BJ (cell line): ENCODE results near the gene NBEAL1. TPM values are rescaled to one million over a fixed set of nuclear protein-coding genes. Genes with fewer than 3 reads are reported as not detected.

ENCODE experiments used
- CTCF ChIA-PET: fragments of 350-600 bp; formaldehyde crosslinking; extraction: SDS; loops from one replicate; lab custom pipeline; 2021; ENCODE audit warnings: antibody characterized with exemption, inconsistent platforms; lab: Yijun Ruan, JAX
- POLR2A ChIA-PET: fragments of 300-600 bp; sonication (Branson Sonifier 250); formaldehyde crosslinking; extraction: SDS; loops from one replicate; lab custom pipeline; 2021; ENCODE audit warnings: antibody characterized with exemption; lab: Charles Lee
- DNase-seq: peaks from one replicate; pipeline ENCODE4 v3.0.0-alpha.2; 2011; ENCODE audit warnings: low read depth
- H3K27me3 ChIP-seq: 2 replicates; pipeline ENCODE4 v1.6.0; 2011; ENCODE audit warnings: low read length; ENCODE audit not compliant: control insufficient read depth, insufficient read depth
- H3K36me3 ChIP-seq: 2 replicates; pipeline ENCODE4 v1.5.1; 2011; ENCODE audit warnings: low read length; ENCODE audit not compliant: control insufficient read depth, insufficient read depth
- H3K4me3 ChIP-seq: 2 replicates; pipeline ENCODE4 v1.5.1; 2011; ENCODE audit warnings: low read depth, mild to moderate bottlenecking, control low read depth, low read length
- polyA plus RNA-seq: library from polyadenylated mRNA; depleted of rRNA; stranded (reverse); fragments of >200 nt; gene quantifications from 2 replicates; pipeline ENCODE4 v1.2.3, GENCODE V29; 2011
- TF ChIP-seq, protein P1 (sequence below): IDR thresholded peaks from 2 replicates; pipeline ENCODE4 v1.5.1; 2011; ENCODE audit warnings: low read depth, mild to moderate bottlenecking, control low read depth, inconsistent platforms, low read length, moderate library complexity; ENCODE audit not compliant: insufficient read depth

The NBEAL1 gene
- polyA plus RNA-seq, 1 experiment = 5.9 TPM

- Histone ChIP-seq H3K27me3 (no peaks in the 10 kb centered on the region), H3K4me3 (no peak overlapping the region), H3K36me3 (peaks cover 4% of the 10 kb centered on the region)
- POLR2A ChIA-PET = no interaction called here
- TF ChIP-seq, protein P1, sequence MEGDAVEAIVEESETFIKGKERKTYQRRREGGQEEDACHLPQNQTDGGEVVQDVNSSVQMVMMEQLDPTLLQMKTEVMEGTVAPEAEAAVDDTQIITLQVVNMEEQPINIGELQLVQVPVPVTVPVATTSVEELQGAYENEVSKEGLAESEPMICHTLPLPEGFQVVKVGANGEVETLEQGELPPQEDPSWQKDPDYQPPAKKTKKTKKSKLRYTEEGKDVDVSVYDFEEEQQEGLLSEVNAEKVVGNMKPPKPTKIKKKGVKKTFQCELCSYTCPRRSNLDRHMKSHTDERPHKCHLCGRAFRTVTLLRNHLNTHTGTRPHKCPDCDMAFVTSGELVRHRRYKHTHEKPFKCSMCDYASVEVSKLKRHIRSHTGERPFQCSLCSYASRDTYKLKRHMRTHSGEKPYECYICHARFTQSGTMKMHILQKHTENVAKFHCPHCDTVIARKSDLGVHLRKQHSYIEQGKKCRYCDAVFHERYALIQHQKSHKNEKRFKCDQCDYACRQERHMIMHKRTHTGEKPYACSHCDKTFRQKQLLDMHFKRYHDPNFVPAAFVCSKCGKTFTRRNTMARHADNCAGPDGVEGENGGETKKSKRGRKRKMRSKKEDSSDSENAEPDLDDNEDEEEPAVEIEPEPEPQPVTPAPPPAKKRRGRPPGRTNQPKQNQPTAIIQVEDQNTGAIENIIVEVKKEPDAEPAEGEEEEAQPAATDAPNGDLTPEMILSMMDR = no peak
- DNase-seq = no peak
- CTCF ChIA-PET = no interaction called here
These were observed 56.0 kb downstream of the NBEAL1 start for GRCh38 chr2:203070701-203071100.

- CTCF ChIA-PET = no interaction called here
- TF ChIP-seq, protein P1 = no peak
- Histone ChIP-seq H3K4me3 (no peak overlapping the region), H3K36me3 (peaks cover 4% of the 10 kb centered on the region), H3K27me3 (no peaks in the 10 kb centered on the region)
- no peak for DNase-seq
- POLR2A ChIA-PET = no interaction called here
These were observed 56.5 kb downstream of the NBEAL1 start for GRCh38 chr2:203071148-203071547.

DNA sequence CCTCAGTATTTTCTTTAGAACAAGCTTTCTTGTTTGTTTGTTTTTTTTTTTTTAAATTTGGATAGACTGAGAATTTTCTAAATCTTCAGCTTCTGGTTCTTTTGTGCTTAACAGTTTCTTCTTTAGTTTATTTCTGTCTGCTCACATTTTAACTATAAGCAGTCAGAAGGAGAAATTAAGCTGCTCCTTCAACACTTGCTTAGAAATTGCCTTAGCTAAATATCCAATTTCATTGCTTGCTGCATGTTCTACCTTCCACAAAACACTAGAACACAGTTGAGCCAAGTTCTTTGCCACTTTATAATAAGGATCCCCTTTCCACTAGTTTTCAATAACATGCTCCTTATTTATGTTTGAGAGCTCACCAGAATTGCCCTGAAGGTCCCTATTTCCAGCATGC is 57.7 kb downstream of the NBEAL1 start:
- Histone ChIP-seq H3K36me3 (peaks cover 4% of the 10 kb centered on the region), H3K4me3 (no peak overlapping the region), H3K27me3 (no peaks in the 10 kb centered on the region)
- ChIA-PET CTCF (interaction anchor here (1.2 kb wide), 1 partner anchor 11 kb away, joined by 5 read pairs; no protein-coding TSS in a partner anchor), POLR2A (no interaction called here)
- TF ChIP-seq, protein P1 = no peak
- DNase-seq = no peak

DNA sequence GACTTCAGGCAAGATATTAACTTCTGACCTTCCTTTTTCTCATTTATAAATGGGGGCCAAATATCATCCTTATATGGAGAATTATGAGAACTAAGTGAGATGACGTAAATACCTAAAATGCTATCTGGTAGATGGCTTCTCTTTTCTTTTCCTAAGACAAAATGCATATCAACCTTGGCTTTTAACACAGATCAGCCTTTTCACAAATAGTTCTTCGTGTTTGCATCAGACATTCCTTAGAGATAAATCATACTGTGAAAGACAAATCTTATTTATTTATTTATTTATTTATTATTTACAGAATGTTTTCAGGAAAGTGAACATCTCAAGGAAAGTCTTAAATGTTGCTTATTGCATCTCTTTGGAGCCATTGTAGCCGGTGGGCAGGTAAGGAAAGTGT is 62.8 kb downstream of the NBEAL1 start:
- Histone ChIP-seq H3K4me3 (no peak overlapping the region), H3K27me3 (no peaks in the 10 kb centered on the region), H3K36me3 (peaks cover 2% of the 10 kb centered on the region)
- DNase-seq = no peak
- TF ChIP-seq, protein P1 = no peak
- CTCF ChIA-PET = no interaction called here
- POLR2A ChIA-PET = no interaction called here

DNA sequence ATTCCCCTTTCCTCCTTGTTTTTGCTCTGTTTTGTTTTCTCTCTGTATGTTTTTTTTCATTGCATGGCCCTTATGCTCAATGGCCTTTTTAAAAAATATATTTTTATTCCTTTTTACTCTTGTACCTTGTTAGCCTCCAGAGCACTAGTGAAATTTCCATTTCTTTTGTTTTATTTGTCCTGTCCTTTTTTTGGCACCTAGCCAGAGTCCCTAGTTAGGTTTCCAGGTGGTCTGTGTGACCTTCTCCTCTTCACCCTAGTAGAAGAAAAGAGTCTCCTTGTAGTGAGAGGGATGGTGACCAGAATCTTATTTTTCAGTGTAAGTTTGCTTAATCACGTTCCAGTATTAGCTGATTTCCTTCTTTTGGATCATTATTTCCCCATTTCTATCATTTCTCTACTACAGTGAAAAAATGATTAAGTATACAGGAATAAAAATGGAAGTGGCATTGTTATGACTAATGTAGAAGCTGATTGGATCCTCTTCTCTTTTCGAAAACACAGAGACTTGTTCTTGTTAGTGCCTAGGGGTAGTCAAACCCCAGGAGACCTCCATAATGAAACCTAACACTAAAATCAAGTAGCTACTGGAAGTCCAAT is 65.9 kb downstream of the NBEAL1 start:
- CTCF ChIA-PET = interaction anchor here (0.9 kb wide), 1 partner anchor 15 kb away, joined by 4 read pairs; no protein-coding TSS in a partner anchor
- no peak for DNase-seq
- H3K4me3 ChIP-seq = no peak overlapping the region
- no peaks in the 10 kb centered on the region for H3K27me3 ChIP-seq
- H3K36me3 ChIP-seq = peaks cover 2% of the 10 kb centered on the region
- TF ChIP-seq, protein P1 = no peak
- POLR2A ChIA-PET = no interaction called here
